Measurements from ENCODE around the gene PRR5.

DNA sequence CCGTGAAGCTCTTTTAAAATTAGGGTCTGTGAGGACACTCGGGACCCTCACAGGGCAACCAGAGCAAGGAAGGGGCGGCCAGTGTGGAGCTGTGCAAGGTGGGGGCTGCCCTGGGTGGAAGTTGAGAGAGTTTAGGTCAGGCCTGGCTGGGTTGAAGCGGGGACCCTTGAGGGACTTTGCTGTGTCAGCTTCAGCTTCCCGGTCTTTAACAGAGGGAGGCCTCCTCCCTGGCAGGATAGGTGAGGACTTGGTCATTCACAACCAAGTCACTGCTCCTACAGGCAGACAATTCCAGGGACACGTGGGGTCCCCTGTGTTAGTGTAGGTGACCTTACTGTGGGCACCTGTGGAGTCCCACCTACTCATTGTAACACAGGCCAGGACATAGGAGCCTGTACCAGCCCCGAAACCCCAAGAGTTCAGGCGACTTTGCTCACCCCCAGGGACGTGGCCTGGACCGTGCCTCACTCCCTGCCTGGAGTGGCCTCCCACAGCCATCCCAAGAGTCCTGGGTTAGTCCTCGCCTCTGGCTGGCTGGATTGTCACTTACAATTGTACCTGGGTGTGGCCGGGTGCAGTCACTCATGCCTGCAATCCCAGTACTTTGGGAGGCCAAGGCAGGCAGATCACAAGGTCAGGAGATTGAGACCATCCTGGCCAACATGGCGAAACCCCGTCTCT is 31.6 kb downstream of the PRR5 start:
- TF ChIP-seq, protein P1, sequence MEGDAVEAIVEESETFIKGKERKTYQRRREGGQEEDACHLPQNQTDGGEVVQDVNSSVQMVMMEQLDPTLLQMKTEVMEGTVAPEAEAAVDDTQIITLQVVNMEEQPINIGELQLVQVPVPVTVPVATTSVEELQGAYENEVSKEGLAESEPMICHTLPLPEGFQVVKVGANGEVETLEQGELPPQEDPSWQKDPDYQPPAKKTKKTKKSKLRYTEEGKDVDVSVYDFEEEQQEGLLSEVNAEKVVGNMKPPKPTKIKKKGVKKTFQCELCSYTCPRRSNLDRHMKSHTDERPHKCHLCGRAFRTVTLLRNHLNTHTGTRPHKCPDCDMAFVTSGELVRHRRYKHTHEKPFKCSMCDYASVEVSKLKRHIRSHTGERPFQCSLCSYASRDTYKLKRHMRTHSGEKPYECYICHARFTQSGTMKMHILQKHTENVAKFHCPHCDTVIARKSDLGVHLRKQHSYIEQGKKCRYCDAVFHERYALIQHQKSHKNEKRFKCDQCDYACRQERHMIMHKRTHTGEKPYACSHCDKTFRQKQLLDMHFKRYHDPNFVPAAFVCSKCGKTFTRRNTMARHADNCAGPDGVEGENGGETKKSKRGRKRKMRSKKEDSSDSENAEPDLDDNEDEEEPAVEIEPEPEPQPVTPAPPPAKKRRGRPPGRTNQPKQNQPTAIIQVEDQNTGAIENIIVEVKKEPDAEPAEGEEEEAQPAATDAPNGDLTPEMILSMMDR (IDR thresholded peaks at IDR 0.05), result no peak
- TF ChIP-seq POLR2A (IDR thresholded peaks at IDR 0.05), result no peak
- no peak for TF ChIP-seq POLR2AphosphoS5 (IDR thresholded peaks at IDR 0.05)
